COR-L47 (cell line): Measurements from ENCODE around the gene N4BP2L1.
A peak's percentile ranks its signal among the peaks of the same experiment; 100 is the strongest.

Source experiments
- DNase-seq: peaks from one replicate; lab custom pipeline; 2025; lab: John Stamatoyannopoulos, UW

Gene N4BP2L1

GRCh38 chr13:32427852-32428580, at the start of gene N4BP2L1:
Gene N4BP2L1 (minus strand): TSS chr13:32428130. CDS start chr13:32428082, 48 bp downstream.
- peak; percentile 65 for DNase-seq

GRCh38 chr13:32476892-32477291, 49.0 kb upstream of the N4BP2L1 start:
- DNase-seq = no peak

GRCh38 chr13:32476021-32476731, 48.2 kb upstream of the N4BP2L1 start:
- no peak for DNase-seq

GRCh38 chr13:32474999-32475792, 47.3 kb upstream of the N4BP2L1 start:
- no peak for DNase-seq

GRCh38 chr13:32473650-32474049, 45.7 kb upstream of the N4BP2L1 start:
- DNase-seq = no peak

- DNase-seq = no peak
Observed at GRCh38 chr13:32472194-32472621, 44.3 kb upstream of the N4BP2L1 start.

GRCh38 chr13:32471187-32471922, 43.4 kb upstream of the N4BP2L1 start:
- no peak for DNase-seq

GRCh38 chr13:32468502-32469142, 40.7 kb upstream of the N4BP2L1 start:
- no peak for DNase-seq

- DNase-seq = no peak
Observed at GRCh38 chr13:32456591-32456990, 28.7 kb upstream of the N4BP2L1 start.

GRCh38 chr13:32455594-32455903, 27.6 kb upstream of the N4BP2L1 start:
- DNase-seq = no peak

GRCh38 chr13:32454886-32455593, 27.1 kb upstream of the N4BP2L1 start:
- no peak for DNase-seq

GRCh38 chr13:32453981-32454380, 26.1 kb upstream of the N4BP2L1 start:
- DNase-seq = no peak

GRCh38 chr13:32448972-32449371, 21.0 kb upstream of the N4BP2L1 start:
- DNase-seq = no peak

- no peak for DNase-seq
Observed at GRCh38 chr13:32447894-32448623, 20.1 kb upstream of the N4BP2L1 start.

GRCh38 chr13:32446773-32447465, 19.0 kb upstream of the N4BP2L1 start:
- no peak for DNase-seq

GRCh38 chr13:32446220-32446619, 18.3 kb upstream of the N4BP2L1 start:
- DNase-seq = no peak

- DNase-seq = no peak
Observed at GRCh38 chr13:32445461-32445860, 17.5 kb upstream of the N4BP2L1 start.

- DNase-seq = no peak
Observed at GRCh38 chr13:32443111-32443510, 15.2 kb upstream of the N4BP2L1 start.

- DNase-seq = no peak
Observed at GRCh38 chr13:32438871-32439270, 10.9 kb upstream of the N4BP2L1 start.

- DNase-seq = no peak
Observed at GRCh38 chr13:32432856-32433255, 4.9 kb upstream of the N4BP2L1 start.
